Body of pancreas (tissue), 4 donors: ENCODE results near the gene CAMTA1.

Experiments used
- POLR2A ChIP-seq, 3 donors: fragments of 450-650 bp; IDR thresholded peaks; one replicate each; pipeline ENCODE4 v1.6.1; 2016; ENCODE audit warnings: antibody characterized with exemption in 3 of 3, mild to moderate bottlenecking in 2 of 3
- TF ChIP-seq, protein P1 (sequence below), 7 experiments: fragments of 450-650 bp in 4 of 7; fragments of 200-600 bp in 3 of 7; sonication (generic) in 3 of 7; IDR thresholded peaks; one replicate each; pipeline ENCODE4 v1.5.1; 2016 to 2019; ENCODE audit warnings: antibody characterized with exemption in 7 of 7

DNA sequence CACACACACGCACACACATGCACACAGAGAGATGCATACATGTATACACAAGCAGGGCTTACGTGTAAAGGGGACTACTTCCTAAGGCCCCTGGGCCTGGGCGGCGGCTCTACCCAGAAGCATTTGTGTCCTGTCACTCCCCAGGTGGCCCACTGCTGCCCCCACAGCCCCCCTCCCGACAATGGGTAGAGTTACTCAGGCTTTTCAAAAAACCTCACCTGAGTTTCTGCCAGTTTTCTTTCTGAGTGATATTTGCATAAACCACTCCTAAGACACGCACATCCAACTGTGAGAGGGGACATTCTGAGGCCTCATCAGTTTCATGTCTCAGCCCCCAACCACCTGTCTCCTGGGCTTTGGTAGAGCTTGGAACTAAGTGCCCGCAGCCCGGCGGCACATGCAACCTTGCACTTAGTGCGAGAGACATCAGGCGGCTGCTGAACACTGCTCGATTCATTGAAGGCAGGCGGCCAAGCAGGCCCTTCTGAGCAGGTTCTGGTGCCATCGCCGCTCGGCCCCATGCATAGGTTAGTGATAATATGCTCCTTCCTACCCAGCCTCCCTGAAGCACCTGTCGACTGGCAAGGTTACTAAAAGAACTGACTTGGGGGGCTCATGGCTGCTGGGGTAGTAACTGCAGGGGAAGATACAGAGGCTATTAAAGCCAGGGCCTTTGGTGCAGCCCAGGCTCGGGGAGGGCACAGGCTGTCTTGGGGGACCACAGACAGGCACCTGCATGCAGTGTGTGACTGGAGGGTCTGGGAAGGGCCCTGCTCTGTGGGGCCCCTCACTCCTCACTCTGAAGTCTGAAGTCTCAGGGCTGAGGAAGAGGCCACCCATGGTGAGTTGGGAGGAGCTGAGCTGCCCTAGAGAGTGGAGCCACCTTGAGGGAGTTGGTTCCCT lies 621.6 kb downstream of the CAMTA1 start:
- no peak for TF ChIP-seq POLR2A (IDR thresholded peaks at IDR 0.05)
- TF ChIP-seq, protein P1, sequence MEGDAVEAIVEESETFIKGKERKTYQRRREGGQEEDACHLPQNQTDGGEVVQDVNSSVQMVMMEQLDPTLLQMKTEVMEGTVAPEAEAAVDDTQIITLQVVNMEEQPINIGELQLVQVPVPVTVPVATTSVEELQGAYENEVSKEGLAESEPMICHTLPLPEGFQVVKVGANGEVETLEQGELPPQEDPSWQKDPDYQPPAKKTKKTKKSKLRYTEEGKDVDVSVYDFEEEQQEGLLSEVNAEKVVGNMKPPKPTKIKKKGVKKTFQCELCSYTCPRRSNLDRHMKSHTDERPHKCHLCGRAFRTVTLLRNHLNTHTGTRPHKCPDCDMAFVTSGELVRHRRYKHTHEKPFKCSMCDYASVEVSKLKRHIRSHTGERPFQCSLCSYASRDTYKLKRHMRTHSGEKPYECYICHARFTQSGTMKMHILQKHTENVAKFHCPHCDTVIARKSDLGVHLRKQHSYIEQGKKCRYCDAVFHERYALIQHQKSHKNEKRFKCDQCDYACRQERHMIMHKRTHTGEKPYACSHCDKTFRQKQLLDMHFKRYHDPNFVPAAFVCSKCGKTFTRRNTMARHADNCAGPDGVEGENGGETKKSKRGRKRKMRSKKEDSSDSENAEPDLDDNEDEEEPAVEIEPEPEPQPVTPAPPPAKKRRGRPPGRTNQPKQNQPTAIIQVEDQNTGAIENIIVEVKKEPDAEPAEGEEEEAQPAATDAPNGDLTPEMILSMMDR (IDR thresholded peaks at IDR 0.05): no peak
